B cell (primary cell): ENCODE measurements around the gene ARL5A. TPM values are rescaled to one million over a fixed set of nuclear protein-coding genes. Genes with fewer than 3 reads are reported as not detected.

Experiments used
- ATAC-seq: fragments of 200-7000 bp; cut with Tn5 transposase; one replicate; pipeline ENCODE4 v1.10.0; 2021; ENCODE audit warnings: low read depth, mild to moderate bottlenecking, moderate number of reproducible peaks, moderate library complexity
- CTCF ChIA-PET: fragments of 350-600 bp; sonication (Branson Sonifier 250); formaldehyde crosslinking; loops from one replicate; lab custom pipeline; 2021; ENCODE audit warnings: antibody characterized with exemption, inconsistent platforms; lab: Charles Lee
- POLR2A ChIA-PET: fragments of 350-600 bp; sonication (Branson Sonifier 250); formaldehyde crosslinking; loops from one replicate; lab custom pipeline; 2021; ENCODE audit warnings: antibody characterized with exemption; lab: Charles Lee
- DNase-seq: peaks from one replicate; pipeline ENCODE4 v3.0.0; 2013
- H2AFZ ChIP-seq: 2 replicates; pipeline ENCODE4 v1.6.1; 2012; ENCODE audit warnings: mild to moderate bottlenecking, low read depth, low read length; ENCODE audit not compliant: insufficient read depth, poor library complexity, severe bottlenecking
- H3K27ac ChIP-seq, 2 donors: 1 replicate in 1 of 2; 2 replicates in 1 of 2; pipeline ENCODE4 v1.5.1; 2012 to 2013; ENCODE audit warnings: low read length in 2 of 2, mild to moderate bottlenecking in 2 of 2, moderate library complexity in 1 of 2
- H3K27me3 ChIP-seq, 4 experiments: fragments of 200-600 bp in 1 of 4; sonication (generic) in 1 of 4; replicated peaks in 1 of 4; 1 replicate in 2 of 4; 2 replicates in 2 of 4; pipeline versions ENCODE4 v1.6.1 to v1.7.0; 2013 to 2016; ENCODE audit warnings: low read length in 3 of 4, mild to moderate bottlenecking in 2 of 4, mixed read lengths in 1 of 4, moderate library complexity in 1 of 4; ENCODE audit not compliant: insufficient read depth in 4 of 4, control insufficient read depth in 3 of 4; ENCODE audit errors: control extremely low read depth in 1 of 4
- H3K36me3 ChIP-seq, 2 experiments: replicated peaks in 1 of 2; 1 replicate in 1 of 2; 2 replicates in 1 of 2; pipeline versions ENCODE4 v1.6.1 to v1.7.1; 2013; ENCODE audit warnings: low read length in 1 of 2; ENCODE audit not compliant: insufficient read depth in 2 of 2, control insufficient read depth in 1 of 2; ENCODE audit errors: control extremely low read depth in 1 of 2, extremely low read depth in 1 of 2
- H3K4me1 ChIP-seq, 2 donors: fragments of 200-600 bp in 1 of 2; sonication (generic) in 1 of 2; 1 replicate in 1 of 2; 2 replicates in 1 of 2; pipeline versions ENCODE4 v1.5.1 to v1.6.1; 2013 to 2017; ENCODE audit warnings: low read length in 2 of 2; ENCODE audit not compliant: control insufficient read depth in 2 of 2, insufficient read depth in 2 of 2
- H3K4me2 ChIP-seq: replicated peaks from 2 replicates; pipeline ENCODE3; 2012; ENCODE audit warnings: mild to moderate bottlenecking, low read depth, low read length; ENCODE audit not compliant: poor library complexity, severe bottlenecking
- H3K4me3 ChIP-seq, 5 experiments: fragments of 200-600 bp in 1 of 5; sonication (generic) in 1 of 5; 1 replicate in 3 of 5; 2 replicates in 2 of 5; pipeline versions ENCODE4 v1.5.1 to v1.7.0; 2011 to 2016; ENCODE audit warnings: low read length in 4 of 5, mild to moderate bottlenecking in 4 of 5, low read depth in 2 of 5, control low read depth in 1 of 5, moderate library complexity in 1 of 5; ENCODE audit not compliant: insufficient read depth in 1 of 5; ENCODE audit errors: control extremely low read depth in 1 of 5, extremely low read depth in 1 of 5
- H3K79me2 ChIP-seq: fragments of 200-600 bp; sonication (generic); one replicate; pipeline ENCODE4 v1.6.0; 2016; ENCODE audit warnings: low read length; ENCODE audit not compliant: control insufficient read depth, insufficient read depth
- H3K9ac ChIP-seq: fragments of 200-600 bp; sonication (generic); 2 replicates; pipeline ENCODE4 v1.6.1; 2017; ENCODE audit warnings: mild to moderate bottlenecking, low read length, moderate library complexity
- H3K9me3 ChIP-seq, 3 donors: one replicate each; pipeline versions ENCODE4 v1.6.1 to v1.7.1; 2013; ENCODE audit warnings: low read length in 2 of 3; ENCODE audit not compliant: control insufficient read depth in 2 of 3, insufficient read depth in 1 of 3; ENCODE audit errors: control extremely low read depth in 1 of 3
- H4K20me1 ChIP-seq: 2 replicates; pipeline ENCODE4 v1.6.0; 2012; ENCODE audit warnings: mild to moderate bottlenecking, low read length; ENCODE audit not compliant: insufficient read depth, control insufficient read depth, poor library complexity, severe bottlenecking
- H3K27ac Mint-ChIP-seq: one replicate; pipeline ENCODE4 v1.8.0; 2021; ENCODE audit warnings: mixed read lengths
- H3K27me3 Mint-ChIP-seq: one replicate; pipeline ENCODE4 v1.8.0; 2021; ENCODE audit warnings: mixed read lengths
- H3K4me1 Mint-ChIP-seq: one replicate; pipeline ENCODE4 v1.8.0; 2021; ENCODE audit warnings: mixed read lengths
- H3K4me3 Mint-ChIP-seq: one replicate; pipeline ENCODE4 v1.8.0; 2021; ENCODE audit warnings: mixed read lengths
- H3K9me3 Mint-ChIP-seq: one replicate; pipeline ENCODE4 v1.8.0; 2022; ENCODE audit warnings: mixed read lengths; ENCODE audit not compliant: insufficient read depth
- EZH2 ChIP-seq: IDR thresholded peaks from 2 replicates; pipeline ENCODE4 v1.6.1; 2012; ENCODE audit warnings: borderline replicate concordance, low read depth, mild to moderate bottlenecking, moderate library complexity, low read length; ENCODE audit not compliant: insufficient read depth, poor library complexity, severe bottlenecking
- WGBS: methylation state at CpG from one replicate; pipeline ENCODE4 v1.1.5; 2013; ENCODE audit warnings: missing lambda C conversion rate; ENCODE audit not compliant: insufficient coverage; 5-methylcytosine and 5-hydroxymethylcytosine counted together
- intact Hi-C: fragments of 100-400 bp; cut with micrococcal nuclease; formaldehyde crosslinking; loops from one replicate; pipeline ENCODE4 v1.10.0; 2022
- polyA plus RNA-seq: library from polyadenylated mRNA; depleted of rRNA; stranded (reverse); fragments of >200 nt; gene quantifications from 2 replicates; pipeline ENCODE4 v1.2.3, GENCODE V29; 2012
- total RNA-seq, 2 donors: library from RNA; stranded (reverse); fragments of 120-200 nt in 1 of 2; gene quantifications; 1 replicate in 1 of 2; 2 replicates in 1 of 2; pipeline versions ENCODE4 v1.2.3 to v1.2.4, GENCODE V29; 2013 to 2022
- TF ChIP-seq, protein P1 (sequence below): fragments of 200-600 bp; IDR thresholded peaks from one replicate; pipeline ENCODE4 v1.8.0; 2022; ENCODE audit warnings: antibody characterized with exemption, mild to moderate bottlenecking

ARL5A gene
- total and polyA plus RNA-seq, 2 donors (not counting 1 experiment from before 2014, with no cell fraction given), result 18.2 to 54.1 TPM

GRCh38 chr2:151802315-151802714 lies 25.9 kb downstream of the ARL5A start:
- TF ChIP-seq EZH2, result no peak
- TF ChIP-seq, protein P1, sequence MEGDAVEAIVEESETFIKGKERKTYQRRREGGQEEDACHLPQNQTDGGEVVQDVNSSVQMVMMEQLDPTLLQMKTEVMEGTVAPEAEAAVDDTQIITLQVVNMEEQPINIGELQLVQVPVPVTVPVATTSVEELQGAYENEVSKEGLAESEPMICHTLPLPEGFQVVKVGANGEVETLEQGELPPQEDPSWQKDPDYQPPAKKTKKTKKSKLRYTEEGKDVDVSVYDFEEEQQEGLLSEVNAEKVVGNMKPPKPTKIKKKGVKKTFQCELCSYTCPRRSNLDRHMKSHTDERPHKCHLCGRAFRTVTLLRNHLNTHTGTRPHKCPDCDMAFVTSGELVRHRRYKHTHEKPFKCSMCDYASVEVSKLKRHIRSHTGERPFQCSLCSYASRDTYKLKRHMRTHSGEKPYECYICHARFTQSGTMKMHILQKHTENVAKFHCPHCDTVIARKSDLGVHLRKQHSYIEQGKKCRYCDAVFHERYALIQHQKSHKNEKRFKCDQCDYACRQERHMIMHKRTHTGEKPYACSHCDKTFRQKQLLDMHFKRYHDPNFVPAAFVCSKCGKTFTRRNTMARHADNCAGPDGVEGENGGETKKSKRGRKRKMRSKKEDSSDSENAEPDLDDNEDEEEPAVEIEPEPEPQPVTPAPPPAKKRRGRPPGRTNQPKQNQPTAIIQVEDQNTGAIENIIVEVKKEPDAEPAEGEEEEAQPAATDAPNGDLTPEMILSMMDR, result no peak
- POLR2A ChIA-PET, result no interaction called here
- Histone ChIP-seq H3K9ac (no peak overlapping the region), H4K20me1 (no peaks in the 10 kb centered on the region), H3K36me3 (peaks cover 18 to 29% of the 10 kb centered on the region in 2 experiments), H3K4me3 (no peak overlapping the region), H3K27ac (no peak overlapping the region), H2AFZ (no peak overlapping the region), H3K27me3 (no peaks in the 10 kb centered on the region), H3K79me2 (no peaks in the 10 kb centered on the region), H3K9me3 (no peaks in the 10 kb centered on the region), H3K4me1 (peaks cover 0 to 6% of the 10 kb centered on the region in 2 donors), H3K4me2 (no peak overlapping the region)
- no peak overlapping the region for H3K27ac Mint-ChIP-seq
- intact Hi-C loops, result no loop called here
- ATAC-seq (no peak), DNase-seq (no peak)
- peaks cover 2% of the 10 kb centered on the region for H3K4me1 Mint-ChIP-seq
- WGBS, result no CpG with 5 or more reads among the region's 2 CpGs
- no peaks in the 10 kb centered on the region for H3K9me3 Mint-ChIP-seq
- no peaks in the 10 kb centered on the region for H3K27me3 Mint-ChIP-seq
- CTCF ChIA-PET, result interaction anchor here (1.0 to 1.2 kb wide), 2 partner anchors 10 to 14 kb away, joined by 3 read pairs; no protein-coding TSS in a partner anchor
- H3K4me3 Mint-ChIP-seq, result no peak overlapping the region

- H3K9ac ChIP-seq, result no peak overlapping the region
- H3K4me3 ChIP-seq, result no peak overlapping the region
- no peaks in the 10 kb centered on the region for H4K20me1 ChIP-seq
- ChIA-PET CTCF (interaction anchor here (0.6 to 1.5 kb wide), 3 partner anchors 8 to 416 kb away, joined by 3 to 5 read pairs (median 4); no protein-coding TSS in a partner anchor), POLR2A (no interaction called here)
- H3K9me3 Mint-ChIP-seq, result no peaks in the 10 kb centered on the region
- H3K79me2 ChIP-seq, result no peaks in the 10 kb centered on the region
- H3K4me3 Mint-ChIP-seq, result no peak overlapping the region
- no peak overlapping the region for H2AFZ ChIP-seq
- ATAC-seq (no peak), DNase-seq (no peak)
- H3K9me3 ChIP-seq, result no peaks in the 10 kb centered on the region
- no peak for TF ChIP-seq EZH2
- TF ChIP-seq, protein P1, result no peak
- H3K27me3 ChIP-seq, result no peaks in the 10 kb centered on the region
- intact Hi-C loops, result no loop called here
- H3K36me3 ChIP-seq, result peaks cover 8 to 14% of the 10 kb centered on the region in 2 experiments
- no peak overlapping the region for H3K27ac ChIP-seq
- WGBS, result 80% methylated on average over 1 of the region's 3 CpGs
- H3K4me1 Mint-ChIP-seq, result peaks cover 2% of the 10 kb centered on the region
- H3K27me3 Mint-ChIP-seq, result no peaks in the 10 kb centered on the region
- H3K4me1 ChIP-seq, result no peaks in the 10 kb centered on the region
- H3K27ac Mint-ChIP-seq, result no peak overlapping the region
- H3K4me2 ChIP-seq, result no peak overlapping the region
These were observed 28.3 kb downstream of the ARL5A start for GRCh38 chr2:151799886-151800292.
